Activated T-cell treated with anti-CD3 and anti-CD28 coated beads for 48 hours (primary cell): ENCODE results near the gene GOSR1.

ENCODE experiments used
- DNase-seq: peaks from one replicate; pipeline ENCODE4 v3.0.0-alpha.2; 2020; ENCODE audit warnings: low read depth

The GOSR1 gene

DNA sequence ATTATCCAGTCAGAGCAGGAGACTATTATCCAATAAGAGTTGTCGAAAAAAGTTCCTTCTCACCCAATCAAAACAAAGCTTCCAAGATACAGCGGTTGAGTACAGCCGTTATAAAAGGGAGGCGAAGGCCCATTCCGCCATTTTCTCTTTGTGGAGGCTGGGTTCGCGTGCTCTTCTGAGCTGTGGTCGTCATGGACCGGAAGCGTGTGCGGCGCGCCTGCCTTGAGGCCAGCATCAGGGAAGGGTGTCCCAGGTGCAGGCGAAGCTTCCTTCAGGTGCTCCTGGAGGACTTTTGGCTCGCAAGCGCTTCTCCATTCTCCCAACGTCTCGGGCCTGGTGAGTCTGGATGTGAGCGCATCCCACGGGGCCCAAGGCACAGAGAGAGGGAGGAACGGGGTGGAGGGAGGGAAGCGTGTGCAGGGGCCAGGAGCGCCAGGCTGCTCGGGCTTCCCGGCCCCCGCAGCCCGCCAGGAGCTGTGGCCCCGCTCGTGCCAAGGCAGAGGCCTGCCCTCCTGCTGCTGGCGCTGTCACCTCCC lies 99.2 kb downstream of the GOSR1 start:
- DNase-seq: no peak
